ENCODE data around the gene FGFBP2.

DNA sequence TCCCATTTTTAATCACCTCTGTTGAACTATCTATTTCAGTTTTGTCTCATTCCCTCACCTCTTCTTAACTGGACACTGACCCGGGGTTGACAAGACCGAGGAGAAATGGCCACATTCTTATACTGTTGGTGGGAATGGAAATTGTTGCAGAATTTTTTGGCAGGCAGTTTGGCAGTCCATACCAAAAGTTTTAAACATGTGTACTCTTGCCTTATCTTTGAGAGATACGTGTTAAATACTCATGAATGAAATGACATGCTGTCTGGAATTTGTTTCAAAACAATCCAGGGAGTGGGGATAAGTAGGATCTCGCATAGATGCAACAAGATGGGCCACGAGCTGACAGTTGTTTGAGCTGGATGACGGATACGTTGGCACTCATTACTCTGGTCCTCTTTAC lies 36.5 kb downstream of the FGFBP2 start:
- TF ChIP-seq, protein P1, sequence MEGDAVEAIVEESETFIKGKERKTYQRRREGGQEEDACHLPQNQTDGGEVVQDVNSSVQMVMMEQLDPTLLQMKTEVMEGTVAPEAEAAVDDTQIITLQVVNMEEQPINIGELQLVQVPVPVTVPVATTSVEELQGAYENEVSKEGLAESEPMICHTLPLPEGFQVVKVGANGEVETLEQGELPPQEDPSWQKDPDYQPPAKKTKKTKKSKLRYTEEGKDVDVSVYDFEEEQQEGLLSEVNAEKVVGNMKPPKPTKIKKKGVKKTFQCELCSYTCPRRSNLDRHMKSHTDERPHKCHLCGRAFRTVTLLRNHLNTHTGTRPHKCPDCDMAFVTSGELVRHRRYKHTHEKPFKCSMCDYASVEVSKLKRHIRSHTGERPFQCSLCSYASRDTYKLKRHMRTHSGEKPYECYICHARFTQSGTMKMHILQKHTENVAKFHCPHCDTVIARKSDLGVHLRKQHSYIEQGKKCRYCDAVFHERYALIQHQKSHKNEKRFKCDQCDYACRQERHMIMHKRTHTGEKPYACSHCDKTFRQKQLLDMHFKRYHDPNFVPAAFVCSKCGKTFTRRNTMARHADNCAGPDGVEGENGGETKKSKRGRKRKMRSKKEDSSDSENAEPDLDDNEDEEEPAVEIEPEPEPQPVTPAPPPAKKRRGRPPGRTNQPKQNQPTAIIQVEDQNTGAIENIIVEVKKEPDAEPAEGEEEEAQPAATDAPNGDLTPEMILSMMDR (tag by site-specific recombination; IDR thresholded peaks at IDR 0.05): no peak
- TF ChIP-seq ZNF175 (tag by site-specific recombination; IDR thresholded peaks at IDR 0.05): no peak
- TF ChIP-seq HOXC10 (CRISPR knock-in tag; IDR thresholded peaks at IDR 0.05): no peak
- TF ChIP-seq, protein P2, sequence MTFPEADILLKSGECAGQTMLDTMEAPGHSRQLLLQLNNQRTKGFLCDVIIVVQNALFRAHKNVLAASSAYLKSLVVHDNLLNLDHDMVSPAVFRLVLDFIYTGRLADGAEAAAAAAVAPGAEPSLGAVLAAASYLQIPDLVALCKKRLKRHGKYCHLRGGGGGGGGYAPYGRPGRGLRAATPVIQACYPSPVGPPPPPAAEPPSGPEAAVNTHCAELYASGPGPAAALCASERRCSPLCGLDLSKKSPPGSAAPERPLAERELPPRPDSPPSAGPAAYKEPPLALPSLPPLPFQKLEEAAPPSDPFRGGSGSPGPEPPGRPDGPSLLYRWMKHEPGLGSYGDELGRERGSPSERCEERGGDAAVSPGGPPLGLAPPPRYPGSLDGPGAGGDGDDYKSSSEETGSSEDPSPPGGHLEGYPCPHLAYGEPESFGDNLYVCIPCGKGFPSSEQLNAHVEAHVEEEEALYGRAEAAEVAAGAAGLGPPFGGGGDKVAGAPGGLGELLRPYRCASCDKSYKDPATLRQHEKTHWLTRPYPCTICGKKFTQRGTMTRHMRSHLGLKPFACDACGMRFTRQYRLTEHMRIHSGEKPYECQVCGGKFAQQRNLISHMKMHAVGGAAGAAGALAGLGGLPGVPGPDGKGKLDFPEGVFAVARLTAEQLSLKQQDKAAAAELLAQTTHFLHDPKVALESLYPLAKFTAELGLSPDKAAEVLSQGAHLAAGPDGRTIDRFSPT (tag by site-specific recombination; IDR thresholded peaks at IDR 0.05): no peak
- no peak for TF ChIP-seq YY2 (tag by site-specific recombination; IDR thresholded peaks at IDR 0.05)
- no peak for TF ChIP-seq ZNF473 (tag by site-specific recombination; IDR thresholded peaks at IDR 0.05)
- no peak for TF ChIP-seq ZNF302 (tag by site-specific recombination; IDR thresholded peaks at IDR 0.05; ENCODE audit: low read depth)
- TF ChIP-seq ZNF133 (tag by site-specific recombination; IDR thresholded peaks at IDR 0.05): no peak
- TF ChIP-seq, protein P3, sequence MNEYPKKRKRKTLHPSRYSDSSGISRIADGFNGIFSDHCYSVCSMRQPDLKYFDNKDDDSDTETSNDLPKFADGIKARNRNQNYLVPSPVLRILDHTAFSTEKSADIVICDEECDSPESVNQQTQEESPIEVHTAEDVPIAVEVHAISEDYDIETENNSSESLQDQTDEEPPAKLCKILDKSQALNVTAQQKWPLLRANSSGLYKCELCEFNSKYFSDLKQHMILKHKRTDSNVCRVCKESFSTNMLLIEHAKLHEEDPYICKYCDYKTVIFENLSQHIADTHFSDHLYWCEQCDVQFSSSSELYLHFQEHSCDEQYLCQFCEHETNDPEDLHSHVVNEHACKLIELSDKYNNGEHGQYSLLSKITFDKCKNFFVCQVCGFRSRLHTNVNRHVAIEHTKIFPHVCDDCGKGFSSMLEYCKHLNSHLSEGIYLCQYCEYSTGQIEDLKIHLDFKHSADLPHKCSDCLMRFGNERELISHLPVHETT (tag by site-specific recombination; IDR thresholded peaks at IDR 0.05): no peak
- TF ChIP-seq ZNF530 (tag by site-specific recombination; IDR thresholded peaks at IDR 0.05; ENCODE audit: low read depth): no peak
- TF ChIP-seq ZNF274 (IDR thresholded peaks at IDR 0.05; ENCODE audit: low read length): no peak
- no peak for TF ChIP-seq ZNF274 (tag by site-specific recombination; IDR thresholded peaks at IDR 0.05; ENCODE audit: borderline replicate concordance)
- TF ChIP-seq GFI1B (tag by site-specific recombination; IDR thresholded peaks at IDR 0.05): no peak
- TF ChIP-seq ZNF184 (tag by site-specific recombination; IDR thresholded peaks at IDR 0.05): no peak
